GM18502 (cell line): Measurements from ENCODE around the gene CTXND2.

ENCODE experiments used
- ATAC-seq: cut with Tn5 transposase; IDR thresholded peaks from one replicate; pipeline ENCODE4 v1.9.1; 2021; ENCODE audit warnings: mild to moderate bottlenecking; ENCODE audit not compliant: unreplicated experiment, poor library complexity

Gene CTXND2

DNA sequence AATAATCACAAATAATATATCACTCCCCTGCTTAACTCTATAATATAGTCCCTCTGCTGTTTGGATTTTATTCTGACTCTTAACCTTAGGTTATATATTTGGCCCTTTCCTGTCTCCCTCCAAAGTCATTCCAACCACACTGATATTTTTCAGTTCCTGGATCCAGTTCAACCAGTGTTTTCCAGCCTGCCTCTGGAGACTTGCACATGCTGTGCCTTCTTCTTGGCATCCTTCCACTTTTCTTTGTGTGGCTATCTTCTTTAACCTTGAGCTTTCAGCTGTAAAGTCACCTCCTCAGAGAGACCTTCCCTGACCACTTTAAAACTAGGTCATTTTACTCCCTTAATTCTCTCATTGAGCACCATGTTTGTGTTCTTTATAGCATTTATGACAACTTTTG lies 68.3 kb downstream of the CTXND2 start:
- no peak for ATAC-seq

DNA sequence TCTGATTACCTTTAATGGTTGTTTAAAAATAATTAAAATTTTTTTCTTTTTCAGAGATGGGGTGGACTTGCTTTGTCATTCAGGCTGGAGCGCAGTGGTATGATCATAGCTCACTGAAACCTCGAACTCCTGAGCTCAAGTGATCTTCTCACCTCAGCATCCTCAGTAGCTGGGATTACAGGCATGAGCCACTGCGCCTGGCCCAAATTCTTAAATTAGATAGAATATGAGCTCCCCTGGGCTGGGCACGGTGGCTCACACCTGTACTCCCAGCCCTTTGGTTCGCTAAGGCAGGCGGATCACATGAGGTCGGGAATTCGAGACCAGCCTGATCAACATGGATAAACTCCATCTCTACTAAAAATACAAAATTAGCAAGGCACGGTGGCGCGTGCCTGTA lies 70.7 kb downstream of the CTXND2 start:
- no peak for ATAC-seq

DNA sequence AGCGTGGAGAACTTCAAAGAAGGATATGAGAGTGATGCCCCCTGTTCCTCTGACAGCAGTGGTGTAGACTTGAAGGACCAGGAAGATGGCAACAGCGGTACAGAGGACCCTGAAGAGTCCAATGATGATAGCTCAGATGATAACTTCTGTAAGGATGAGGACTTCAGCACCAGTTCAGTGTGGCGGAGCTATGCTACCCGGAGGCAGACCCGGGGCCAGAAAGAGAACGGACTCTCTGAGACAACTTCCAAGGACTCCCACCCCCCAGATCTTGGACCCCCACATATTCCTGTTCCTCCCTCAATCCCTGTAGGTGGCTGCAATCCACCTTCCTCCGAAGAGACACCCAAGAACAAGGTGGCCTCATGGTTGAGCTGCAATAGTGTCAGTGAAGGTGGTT lies 73.7 kb downstream of the CTXND2 start:
- no peak for ATAC-seq

DNA sequence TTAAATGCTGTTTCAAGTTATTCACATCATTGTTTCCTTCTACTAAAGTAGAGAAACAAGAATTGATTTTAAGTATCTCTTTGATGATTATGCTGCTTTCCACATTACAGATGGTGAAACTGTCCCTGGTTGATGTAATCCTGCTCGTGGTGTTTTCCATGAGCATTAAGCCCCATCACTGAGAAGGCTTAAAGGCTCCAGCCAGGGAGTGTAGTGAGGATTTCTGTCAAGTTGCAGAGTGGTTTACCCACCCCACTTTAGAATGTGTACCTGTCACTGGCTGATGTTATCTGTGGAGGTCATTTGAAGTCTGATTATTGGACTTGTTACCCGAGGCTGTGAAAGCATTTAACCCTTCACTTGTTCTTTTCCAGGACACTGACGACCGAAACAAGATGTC lies 74.8 kb downstream of the CTXND2 start:
- no peak for ATAC-seq
